Activated naive CD4-positive, alpha-beta T cell treated with Interleukin-2 at 50 U/mL for 16 hours (primary cell): ENCODE data around the gene PLXDC2.
"Not testable (repeated sequence)": the region's sequence is repeated elsewhere in the genome, so short reads cannot be mapped to it uniquely, and the experiment has no call there.

Experiments used
- DNase-seq: peaks from one replicate; pipeline ENCODE4 v3.0.0-alpha.2; 2020

PLXDC2 gene

GRCh38 chr10:19987931-19988330, 171.7 kb downstream of the PLXDC2 start:
- no peak for DNase-seq

- no peak for DNase-seq
Observed at GRCh38 chr10:19993714-19994315, 177.6 kb downstream of the PLXDC2 start.

GRCh38 chr10:19998482-19998881, 182.2 kb downstream of the PLXDC2 start:
- no peak for DNase-seq

GRCh38 chr10:19999431-19999830, 183.2 kb downstream of the PLXDC2 start:
- no peak for DNase-seq

GRCh38 chr10:20002026-20002425, 185.8 kb downstream of the PLXDC2 start:
- DNase-seq = not testable (repeated sequence)

GRCh38 chr10:20002657-20003056, 186.4 kb downstream of the PLXDC2 start:
- DNase-seq = no peak

- DNase-seq = no peak
Observed at GRCh38 chr10:20004087-20004523, 187.9 kb downstream of the PLXDC2 start.

GRCh38 chr10:20005638-20006037, 189.4 kb downstream of the PLXDC2 start:
- no peak for DNase-seq

GRCh38 chr10:20006169-20006870, 190.1 kb downstream of the PLXDC2 start:
- DNase-seq = no peak

GRCh38 chr10:20007426-20007825, 191.2 kb downstream of the PLXDC2 start:
- DNase-seq = no peak

GRCh38 chr10:20013991-20014750, 197.9 kb downstream of the PLXDC2 start:
- DNase-seq = no peak

GRCh38 chr10:20017961-20018360, 201.7 kb downstream of the PLXDC2 start:
- DNase-seq = no peak

GRCh38 chr10:20020677-20021076, 204.4 kb downstream of the PLXDC2 start:
- DNase-seq = no peak

- DNase-seq = no peak
Observed at GRCh38 chr10:20029523-20029922, 213.3 kb downstream of the PLXDC2 start.

GRCh38 chr10:20033476-20033875, 217.2 kb downstream of the PLXDC2 start:
- no peak for DNase-seq

GRCh38 chr10:20034732-20035131, 218.5 kb downstream of the PLXDC2 start:
- no peak for DNase-seq

- DNase-seq = no peak
Observed at GRCh38 chr10:20040012-20040411, 223.8 kb downstream of the PLXDC2 start.

GRCh38 chr10:20041931-20042330, 225.7 kb downstream of the PLXDC2 start:
- no peak for DNase-seq

- not testable (repeated sequence) for DNase-seq
Observed at GRCh38 chr10:20045100-20045499, 228.9 kb downstream of the PLXDC2 start.

- no peak for DNase-seq
Observed at GRCh38 chr10:20048161-20048560, 231.9 kb downstream of the PLXDC2 start.

- DNase-seq = no peak
Observed at GRCh38 chr10:20058135-20058534, 241.9 kb downstream of the PLXDC2 start.

- no peak for DNase-seq
Observed at GRCh38 chr10:20059084-20059835, 243.0 kb downstream of the PLXDC2 start.

- DNase-seq = no peak
Observed at GRCh38 chr10:20065814-20066213, 249.6 kb downstream of the PLXDC2 start.
